NT2/D1 (cell line): ENCODE results near the gene CFAP58.

ENCODE experiments used
- YY1 ChIP-seq: IDR thresholded peaks from 2 replicates; pipeline ENCODE4 v1.6.1; 2011; ENCODE audit not compliant: insufficient read length, insufficient read depth
- ZNF274 ChIP-seq: IDR thresholded peaks from 2 replicates; pipeline ENCODE4 v1.6.1; 2011; ENCODE audit warnings: mild to moderate bottlenecking, low read depth, low read length

GRCh38 chr10:104417637-104418292, 64.1 kb downstream of the CFAP58 start:
- no peak for TF ChIP-seq ZNF274
- no peak for TF ChIP-seq YY1
